T-helper 2 cell treated with Interferon-gamma antibody and Interleukin-4, amounts not matched to agents 5 μg/mL and 100 μg/mL, for 36 hours (primary cell): ENCODE results near the gene KLF4.
"Not testable (repeated sequence)": the region's sequence is repeated elsewhere in the genome, so short reads cannot be mapped to it uniquely, and the experiment has no call there.

ENCODE experiments used
- DNase-seq: peaks from one replicate; pipeline ENCODE4 v3.0.0; 2021; ENCODE audit warnings: low spot score
- H3K27ac Mint-ChIP-seq: one replicate; pipeline ENCODE4 v1.8.0; 2021; ENCODE audit warnings: mild to moderate bottlenecking, mixed read lengths
- H3K27me3 Mint-ChIP-seq: one replicate; pipeline ENCODE4 v1.8.0; 2021; ENCODE audit warnings: low read depth, mixed read lengths
- H3K36me3 Mint-ChIP-seq: one replicate; pipeline ENCODE4 v1.8.0; 2021; ENCODE audit warnings: low read depth, mixed read lengths
- H3K4me1 Mint-ChIP-seq: one replicate; pipeline ENCODE4 v1.8.0; 2021; ENCODE audit warnings: low read depth, mixed read lengths
- H3K4me3 Mint-ChIP-seq: one replicate; pipeline ENCODE4 v1.8.0; 2022; ENCODE audit warnings: mild to moderate bottlenecking, moderate library complexity, mixed read lengths
- H3K9me3 Mint-ChIP-seq: one replicate; pipeline ENCODE4 v1.8.0; 2021; ENCODE audit warnings: mixed read lengths

Gene KLF4

GRCh38 chr9:107489687-107490605, at the start of gene KLF4:
KLF4 (minus strand) TSS chr9:107489769; CDS start chr9:107489172, 597 bp downstream.
- H3K9me3 Mint-ChIP-seq = no peaks in the 10 kb centered on the region
- H3K36me3 Mint-ChIP-seq = no peaks in the 10 kb centered on the region
- peaks cover 12% of the 10 kb centered on the region for H3K4me1 Mint-ChIP-seq
- peaks cover 74% of the 10 kb centered on the region for H3K27me3 Mint-ChIP-seq
- no peak within 1 kb of the TSS for H3K27ac Mint-ChIP-seq
- peak; percentile 73 for DNase-seq
- H3K4me3 Mint-ChIP-seq = peak within 1 kb of the TSS; percentile 80

- no peak overlapping the region for H3K4me3 Mint-ChIP-seq
- no peaks in the 10 kb centered on the region for H3K9me3 Mint-ChIP-seq
- H3K4me1 Mint-ChIP-seq = no peaks in the 10 kb centered on the region
- H3K36me3 Mint-ChIP-seq = no peaks in the 10 kb centered on the region
- no peak overlapping the region for H3K27ac Mint-ChIP-seq
- H3K27me3 Mint-ChIP-seq = no peaks in the 10 kb centered on the region
- DNase-seq = no peak
These were observed 46.9 kb upstream of the KLF4 start for GRCh38 chr9:107536462-107536861.

- no peaks in the 10 kb centered on the region for H3K27me3 Mint-ChIP-seq
These were observed 45.0 kb upstream of the KLF4 start for GRCh38 chr9:107534510-107535078.

GRCh38 chr9:107530679-107531078, 41.1 kb upstream of the KLF4 start:
- no peaks in the 10 kb centered on the region for H3K4me1 Mint-ChIP-seq
- H3K36me3 Mint-ChIP-seq = no peaks in the 10 kb centered on the region
- no peak for DNase-seq
- no peak overlapping the region for H3K27ac Mint-ChIP-seq
- H3K9me3 Mint-ChIP-seq = no peaks in the 10 kb centered on the region
- no peak overlapping the region for H3K4me3 Mint-ChIP-seq
- H3K27me3 Mint-ChIP-seq = no peaks in the 10 kb centered on the region

More at GRCh38 chr9:107534510-107535078, 45.0 kb upstream of the KLF4 start:
- no peaks in the 10 kb centered on the region for H3K9me3 Mint-ChIP-seq
- no peak for DNase-seq
- H3K36me3 Mint-ChIP-seq = no peaks in the 10 kb centered on the region
- H3K4me1 Mint-ChIP-seq = no peaks in the 10 kb centered on the region
- H3K27ac Mint-ChIP-seq = no peak overlapping the region
- H3K4me3 Mint-ChIP-seq = no peak overlapping the region

GRCh38 chr9:107528686-107529085, 39.1 kb upstream of the KLF4 start:
- Mint-ChIP-seq H3K36me3 (no peaks in the 10 kb centered on the region), H3K4me3 (no peak overlapping the region), H3K4me1 (no peaks in the 10 kb centered on the region), H3K9me3 (no peaks in the 10 kb centered on the region), H3K27me3 (no peaks in the 10 kb centered on the region), H3K27ac (no peak overlapping the region)
- no peak for DNase-seq

GRCh38 chr9:107523539-107523938, 34.0 kb upstream of the KLF4 start:
- Mint-ChIP-seq H3K4me1 (no peaks in the 10 kb centered on the region), H3K4me3 (no peak overlapping the region), H3K27ac (no peak overlapping the region), H3K36me3 (no peaks in the 10 kb centered on the region), H3K9me3 (no peaks in the 10 kb centered on the region), H3K27me3 (no peaks in the 10 kb centered on the region)
- no peak for DNase-seq

- Mint-ChIP-seq H3K9me3 (no peaks in the 10 kb centered on the region), H3K4me3 (no peak overlapping the region), H3K4me1 (no peaks in the 10 kb centered on the region), H3K27me3 (no peaks in the 10 kb centered on the region), H3K36me3 (no peaks in the 10 kb centered on the region), H3K27ac (no peak overlapping the region)
- no peak for DNase-seq
These were observed 30.6 kb upstream of the KLF4 start for GRCh38 chr9:107520186-107520585.

- no peaks in the 10 kb centered on the region for H3K27me3 Mint-ChIP-seq
- DNase-seq = no peak
- H3K4me3 Mint-ChIP-seq = no peak overlapping the region
- H3K9me3 Mint-ChIP-seq = no peaks in the 10 kb centered on the region
- no peaks in the 10 kb centered on the region for H3K36me3 Mint-ChIP-seq
- H3K27ac Mint-ChIP-seq = no peak overlapping the region
- no peaks in the 10 kb centered on the region for H3K4me1 Mint-ChIP-seq
These were observed 28.7 kb upstream of the KLF4 start for GRCh38 chr9:107518037-107518807.

- H3K4me1 Mint-ChIP-seq = no peaks in the 10 kb centered on the region
- H3K9me3 Mint-ChIP-seq = no peaks in the 10 kb centered on the region
- H3K36me3 Mint-ChIP-seq = no peaks in the 10 kb centered on the region
- no peak overlapping the region for H3K27ac Mint-ChIP-seq
- no peaks in the 10 kb centered on the region for H3K27me3 Mint-ChIP-seq
- no peak overlapping the region for H3K4me3 Mint-ChIP-seq
- DNase-seq = no peak
These were observed 24.0 kb upstream of the KLF4 start for GRCh38 chr9:107513464-107514100.

GRCh38 chr9:107504585-107505455, 15.3 kb upstream of the KLF4 start:
- Mint-ChIP-seq H3K36me3 (no peaks in the 10 kb centered on the region), H3K27ac (no peak overlapping the region)

GRCh38 chr9:107502464-107502863, 12.9 kb upstream of the KLF4 start:
- Mint-ChIP-seq H3K27me3 (peaks cover 4% of the 10 kb centered on the region), H3K27ac (no peak overlapping the region), H3K4me3 (no peak overlapping the region), H3K4me1 (no peaks in the 10 kb centered on the region), H3K9me3 (no peaks in the 10 kb centered on the region), H3K36me3 (no peaks in the 10 kb centered on the region)
- DNase-seq = no peak

More at GRCh38 chr9:107504585-107505455, 15.3 kb upstream of the KLF4 start:
- no peak overlapping the region for H3K4me3 Mint-ChIP-seq
- no peaks in the 10 kb centered on the region for H3K27me3 Mint-ChIP-seq
- no peaks in the 10 kb centered on the region for H3K4me1 Mint-ChIP-seq
- H3K9me3 Mint-ChIP-seq = no peaks in the 10 kb centered on the region
- no peak for DNase-seq

- DNase-seq, H3K4me3 Mint-ChIP-seq, H3K9me3 Mint-ChIP-seq, H3K4me1 Mint-ChIP-seq, H3K36me3 Mint-ChIP-seq, H3K27me3 Mint-ChIP-seq, H3K27ac Mint-ChIP-seq: not testable (repeated sequence)
These were observed 11.0 kb upstream of the KLF4 start for GRCh38 chr9:107500421-107501200.
